Ishikawa (cell line): ENCODE data around the gene JMJD8.

ENCODE experiments used
- CEBPB ChIP-seq: IDR thresholded peaks from 2 replicates; pipeline ENCODE4 v1.6.1; 2012
- CREB1 ChIP-seq: IDR thresholded peaks from 2 replicates; pipeline ENCODE4 v1.6.1; 2012; ENCODE audit warnings: low read depth
- EGR1 ChIP-seq: IDR thresholded peaks from 2 replicates; pipeline ENCODE4 v1.6.1; 2012
- EP300 ChIP-seq: IDR thresholded peaks from 2 replicates; pipeline ENCODE4 v1.6.1; 2012; ENCODE audit warnings: borderline replicate concordance
- FOXM1 ChIP-seq: IDR thresholded peaks from 2 replicates; pipeline ENCODE4 v1.6.1; 2012; ENCODE audit warnings: low read depth, borderline replicate concordance
- MAX ChIP-seq: IDR thresholded peaks from 2 replicates; pipeline ENCODE4 v1.6.1; 2012
- RAD21 ChIP-seq: IDR thresholded peaks from 2 replicates; pipeline ENCODE4 v1.6.1; 2012; ENCODE audit warnings: low read depth
- REST ChIP-seq: IDR thresholded peaks from 2 replicates; pipeline ENCODE4 v1.6.1; 2012; ENCODE audit warnings: low read depth, mild to moderate bottlenecking
- TAF1 ChIP-seq: IDR thresholded peaks from 2 replicates; pipeline ENCODE4 v1.6.1; 2012; ENCODE audit warnings: low read depth, mild to moderate bottlenecking
- TCF12 ChIP-seq: IDR thresholded peaks from 2 replicates; pipeline ENCODE4 v1.6.1; 2012; ENCODE audit warnings: low read depth
- USF1 ChIP-seq: IDR thresholded peaks from 2 replicates; pipeline ENCODE4 v1.6.1; 2012
- YY1 ChIP-seq: IDR thresholded peaks from 2 replicates; pipeline ENCODE4 v1.6.1; 2012; ENCODE audit warnings: low read depth
- ZBTB7A ChIP-seq: IDR thresholded peaks from 2 replicates; pipeline ENCODE4 v1.6.1; 2012; ENCODE audit warnings: low read depth

- TF ChIP-seq RAD21 (no peak), EP300 (no peak), EGR1 (no peak), ZBTB7A (no peak), CREB1 (no peak), TCF12 (no peak), CEBPB (no peak), REST (no peak), MAX (no peak), USF1 (no peak), FOXM1 (no peak), YY1 (no peak), TAF1 (no peak)
Measured at GRCh38 chr16:732936-733335, 48.8 kb upstream of the JMJD8 start.
